GM12878 (cell line): Measurements from ENCODE around the gene TSPEAR. TPM values are rescaled to one million over a fixed set of nuclear protein-coding genes. Genes with fewer than 3 reads are reported as not detected.

Source experiments
- ATAC-seq: fragments of 200-7000 bp; cut with Tn5 transposase; 3 replicates; pipeline ENCODE4 v1.9.1; 2020; ENCODE audit warnings: mild to moderate bottlenecking, moderate library complexity
- BruUV-seq: library from RNA; stranded (reverse); fragments of 400-500 nt; replicated peaks from 2 replicates; lab custom pipeline; 2021; lab: Mats Ljungman, UMichigan
- CTCF ChIA-PET: fragments of 300-600 bp; sonication (Branson Sonifier 250); formaldehyde crosslinking; extraction: SDS; loops from one replicate; lab custom pipeline; 2021; ENCODE audit warnings: inconsistent platforms; lab: Yijun Ruan, JAX
- POLR2A ChIA-PET: fragments of 350-600 bp; formaldehyde crosslinking; extraction: SDS; loops from one replicate; lab custom pipeline; 2021; ENCODE audit warnings: inconsistent platforms; lab: Charles Lee
- RAD21 ChIA-PET: fragments of 300-600 bp; sonication (Branson Sonifier 250); formaldehyde crosslinking; loops from one replicate; lab custom pipeline; 2023; ENCODE audit warnings: antibody characterized with exemption; ENCODE audit not compliant: unreplicated experiment; lab: Charles Lee
- SMC1A ChIA-PET: fragments of 300-600 bp; sonication (Branson Sonifier 250); formaldehyde crosslinking; loops from one replicate; lab custom pipeline; 2023; ENCODE audit not compliant: unreplicated experiment, uncharacterized antibody; lab: Charles Lee
- DNase-seq: peaks from one replicate; pipeline ENCODE4 v3.0.0-alpha.2; 2011; ENCODE audit warnings: low read depth, low spot score
- FAIRE-seq: peaks from 3 replicates; lab custom pipeline; 2011; peaks lifted over from hg19 to GRCh38; lab: Jason Lieb, UNC
- H2AFZ ChIP-seq: 2 replicates; pipeline ENCODE4 v1.6.0; 2011; ENCODE audit warnings: low read depth, low read length, control low read depth; ENCODE audit not compliant: control insufficient read depth
- H3K27ac ChIP-seq: 2 replicates; pipeline ENCODE4 v1.5.1; 2011; ENCODE audit warnings: control low read depth; ENCODE audit not compliant: control insufficient read depth, insufficient read depth
- H3K27me3 ChIP-seq, 2 experiments: replicated peaks in 1 of 2; 2 replicates each; pipeline versions ENCODE4 v1.6.0 to v1.6.1; 2011; ENCODE audit warnings: low read length in 1 of 2; ENCODE audit not compliant: control insufficient read depth in 2 of 2, insufficient read depth in 2 of 2
- H3K36me3 ChIP-seq, 2 experiments: 2 replicates each; pipeline ENCODE4 v1.5.1; 2011; ENCODE audit warnings: low read length in 1 of 2; ENCODE audit not compliant: control insufficient read depth in 2 of 2, insufficient read depth in 2 of 2
- H3K4me1 ChIP-seq: 2 replicates; pipeline ENCODE4 v1.6.1; 2011; ENCODE audit warnings: mild to moderate bottlenecking, low read length, moderate library complexity, mixed read lengths; ENCODE audit not compliant: control insufficient read depth, insufficient read depth
- H3K4me2 ChIP-seq: 2 replicates; pipeline ENCODE4 v1.6.0; 2011; ENCODE audit warnings: control low read depth; ENCODE audit not compliant: control insufficient read depth, insufficient read depth
- H3K4me3 ChIP-seq: fragments of 200-600 bp; sonication (generic); 2 replicates; pipeline ENCODE4 v1.5.1; 2016
- H3K79me2 ChIP-seq: 2 replicates; pipeline ENCODE4 v1.6.0; 2011; ENCODE audit warnings: low read length; ENCODE audit not compliant: control insufficient read depth, insufficient read depth
- H3K9ac ChIP-seq: 2 replicates; pipeline ENCODE4 v1.8.0; 2011; ENCODE audit warnings: low read length, control low read depth, mixed read lengths; ENCODE audit not compliant: control insufficient read depth, insufficient read depth
- H3K9me3 ChIP-seq: replicated peaks from 3 replicates; pipeline ENCODE4 v1.5.1; 2011; ENCODE audit warnings: mild to moderate bottlenecking, low read length; ENCODE audit not compliant: control insufficient read depth, insufficient read depth
- H4K20me1 ChIP-seq: 2 replicates; pipeline ENCODE4 v1.6.0; 2011; ENCODE audit not compliant: control insufficient read depth, insufficient read depth
- EED ChIP-seq: sonication (generic); IDR thresholded peaks from 2 replicates; pipeline ENCODE4 v1.6.1; 2016; ENCODE audit warnings: antibody characterized with exemption, low read depth
- NFXL1 ChIP-seq: fragments of 450-650 bp; IDR thresholded peaks from 2 replicates; pipeline ENCODE4 v1.6.1; 2017; ENCODE audit warnings: antibody characterized with exemption, mild to moderate bottlenecking, borderline replicate concordance
- PAX8 ChIP-seq: fragments of 450-650 bp; IDR thresholded peaks from 2 replicates; pipeline ENCODE4 v1.6.1; 2017; ENCODE audit warnings: mild to moderate bottlenecking, moderate library complexity
- RB1 ChIP-seq: fragments of 450-650 bp; formaldehyde crosslinking; IDR thresholded peaks from 2 replicates; pipeline ENCODE4 v1.6.1; 2017; ENCODE audit warnings: mild to moderate bottlenecking, borderline replicate concordance
- SIN3A ChIP-seq: IDR thresholded peaks from 2 replicates; pipeline ENCODE4 v1.6.1; 2012; ENCODE audit warnings: low read depth, low read length, improper control_type of control experiment
- SIX5 ChIP-seq: IDR thresholded peaks from 2 replicates; pipeline ENCODE4 v1.6.1; 2011; ENCODE audit warnings: mild to moderate bottlenecking, low read depth, low read length, moderate library complexity; ENCODE audit not compliant: severe bottlenecking
- SRF ChIP-seq, 2 experiments: IDR thresholded peaks; 2 replicates each; pipeline ENCODE4 v1.6.1; 2011; ENCODE audit warnings: low read depth in 2 of 2, low read length in 2 of 2, mild to moderate bottlenecking in 1 of 2, moderate library complexity in 1 of 2
- TBL1XR1 ChIP-seq: IDR thresholded peaks from 2 replicates; pipeline ENCODE4 v1.6.1; 2012; ENCODE audit warnings: low read depth, low read length, improper control_type of control experiment
- YBX1 ChIP-seq: fragments of 450-650 bp; IDR thresholded peaks from 2 replicates; pipeline ENCODE4 v1.6.1; 2016; ENCODE audit warnings: antibody characterized with exemption
- WGBS: methylation state at CpG from one replicate; pipeline ENCODE4 v1.1.6; 2016; ENCODE audit warnings: low lambda C conversion rate; ENCODE audit not compliant: insufficient replicate concordance, insufficient coverage; ENCODE audit errors: missing lambda C conversion rate; 5-methylcytosine and 5-hydroxymethylcytosine counted together
- in situ Hi-C: fragments of 300-500 bp; cut with MboI; formaldehyde crosslinking; loops from 9 replicates; pipeline ENCODE4 v1.14.3; 2018; ENCODE audit warnings: mixed read lengths
- intact Hi-C: fragments of 100-400 bp; cut with micrococcal nuclease; formaldehyde crosslinking; loops from one replicate; pipeline ENCODE4 v1.14.2; 2022; ENCODE audit not compliant: unreplicated experiment
- polyA plus RNA-seq, 11 experiments: library from polyadenylated mRNA; depleted of rRNA in 4 of 11; unstranded in 6 of 11; stranded (reverse) in 5 of 11; fragments of >200 nt; fragmentation: Nextera tagmentation in 4 of 11; fragmentation: Illumina TruSeq in 1 of 11; extraction: Ambion mirVana in 4 of 11; extraction: Trizol in 1 of 11; gene quantifications; 1 replicate in 1 of 11; 2 replicates in 10 of 11; pipeline versions ENCODE4 v1.2.1 to v1.2.3, GENCODE V29; 2011 to 2016; ENCODE audit warnings: inconsistent platforms in 2 of 11, missing spikeins in 2 of 11, low read depth in 1 of 11
- total RNA-seq, 4 experiments: library from RNA; depleted of rRNA in 3 of 4; stranded (reverse); fragments of >200 nt in 3 of 4; fragmentation: Illumina TruSeq in 1 of 4; extraction: Trizol in 1 of 4; gene quantifications; 2 replicates each; pipeline versions ENCODE4 v1.2.1 to v1.2.3, GENCODE V29; 2013 to 2021
- TF ChIP-seq, protein P1 (sequence below): fragments of 450-650 bp; IDR thresholded peaks from 2 replicates; pipeline ENCODE4 v1.6.1; 2017; ENCODE audit warnings: mild to moderate bottlenecking, moderate library complexity

The TSPEAR gene
- total and polyA plus RNA-seq, 10 of the 15 experiments (the other 5 are each of a cell fraction or from before 2014, with no cell fraction given) = not detected

GRCh38 chr21:44701541-44701940 lies 9.8 kb downstream of the TSPEAR start:
- CTCF ChIA-PET = no interaction called here
- POLR2A ChIA-PET = interaction anchor here (0.6 kb wide), 1 partner anchor 1021 kb away, joined by 4 read pairs; no protein-coding TSS in a partner anchor
- no peak for FAIRE-seq
- Histone ChIP-seq H3K27ac (no peak overlapping the region), H3K9me3 (peaks cover 6% of the 10 kb centered on the region; the same call in 1 of the 3 replicates), H3K4me1 (no peaks in the 10 kb centered on the region), H3K27me3 (peaks cover 2 to 5% of the 10 kb centered on the region in 2 experiments; a peak in 3 of 4 replicates), H3K36me3 (no peaks in the 10 kb centered on the region), H4K20me1 (no peaks in the 10 kb centered on the region), H3K9ac (no peak overlapping the region), H3K4me3 (no peak overlapping the region), H2AFZ (no peak overlapping the region), H3K4me2 (no peak overlapping the region), H3K79me2 (no peaks in the 10 kb centered on the region)
- in situ Hi-C loops = no loop called here
- 27% methylated on average over 12 of the region's 12 CpGs for WGBS
- RAD21 ChIA-PET = no interaction called here
- intact Hi-C loops = no loop called here
- TF ChIP-seq YBX1 (no peak), SIN3A (no peak), EED (no peak), TBL1XR1 (no peak), RB1 (no peak), NFXL1 (no peak), SRF (IDR thresholded peaks at IDR 0.05; ENCODE audit: low read depth in 2 of 2, low read length in 2 of 2) (no peak), SIX5 (no peak), PAX8 (no peak)
- TF ChIP-seq, protein P1, sequence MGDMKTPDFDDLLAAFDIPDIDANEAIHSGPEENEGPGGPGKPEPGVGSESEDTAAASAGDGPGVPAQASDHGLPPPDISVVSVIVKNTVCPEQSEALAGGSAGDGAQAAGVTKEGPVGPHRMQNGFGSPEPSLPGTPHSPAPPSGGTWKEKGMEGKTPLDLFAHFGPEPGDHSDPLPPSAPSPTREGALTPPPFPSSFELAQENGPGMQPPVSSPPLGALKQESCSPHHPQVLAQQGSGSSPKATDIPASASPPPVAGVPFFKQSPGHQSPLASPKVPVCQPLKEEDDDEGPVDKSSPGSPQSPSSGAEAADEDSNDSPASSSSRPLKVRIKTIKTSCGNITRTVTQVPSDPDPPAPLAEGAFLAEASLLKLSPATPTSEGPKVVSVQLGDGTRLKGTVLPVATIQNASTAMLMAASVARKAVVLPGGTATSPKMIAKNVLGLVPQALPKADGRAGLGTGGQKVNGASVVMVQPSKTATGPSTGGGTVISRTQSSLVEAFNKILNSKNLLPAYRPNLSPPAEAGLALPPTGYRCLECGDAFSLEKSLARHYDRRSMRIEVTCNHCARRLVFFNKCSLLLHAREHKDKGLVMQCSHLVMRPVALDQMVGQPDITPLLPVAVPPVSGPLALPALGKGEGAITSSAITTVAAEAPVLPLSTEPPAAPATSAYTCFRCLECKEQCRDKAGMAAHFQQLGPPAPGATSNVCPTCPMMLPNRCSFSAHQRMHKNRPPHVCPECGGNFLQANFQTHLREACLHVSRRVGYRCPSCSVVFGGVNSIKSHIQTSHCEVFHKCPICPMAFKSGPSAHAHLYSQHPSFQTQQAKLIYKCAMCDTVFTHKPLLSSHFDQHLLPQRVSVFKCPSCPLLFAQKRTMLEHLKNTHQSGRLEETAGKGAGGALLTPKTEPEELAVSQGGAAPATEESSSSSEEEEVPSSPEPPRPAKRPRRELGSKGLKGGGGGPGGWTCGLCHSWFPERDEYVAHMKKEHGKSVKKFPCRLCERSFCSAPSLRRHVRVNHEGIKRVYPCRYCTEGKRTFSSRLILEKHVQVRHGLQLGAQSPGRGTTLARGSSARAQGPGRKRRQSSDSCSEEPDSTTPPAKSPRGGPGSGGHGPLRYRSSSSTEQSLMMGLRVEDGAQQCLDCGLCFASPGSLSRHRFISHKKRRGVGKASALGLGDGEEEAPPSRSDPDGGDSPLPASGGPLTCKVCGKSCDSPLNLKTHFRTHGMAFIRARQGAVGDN = no peak
- BruUV-seq = no TSS peak
- SMC1A ChIA-PET = no interaction called here
- no peak for ATAC-seq
- DNase-seq = no peak
